GM10248 (cell line): ENCODE measurements around the gene SLC31A1.

Experiments used
- CTCF ChIA-PET: fragments of 300-600 bp; sonication (Branson Sonifier 250); formaldehyde crosslinking; extraction: SDS; loops from one replicate; lab custom pipeline; 2021; ENCODE audit warnings: antibody characterized with exemption; lab: Yijun Ruan, JAX
- POLR2A ChIA-PET: fragments of 350-650 bp; sonication (Branson Sonifier 250); formaldehyde crosslinking; extraction: SDS; loops from one replicate; lab custom pipeline; 2020; ENCODE audit warnings: antibody characterized with exemption; lab: Yijun Ruan, JAX
- DNase-seq: peaks from one replicate; pipeline ENCODE4 v3.0.0; 2012; ENCODE audit errors: extremely low spot score
- CTCF ChIP-seq: IDR thresholded peaks from 2 replicates; pipeline ENCODE4 v1.5.1; 2012; ENCODE audit warnings: mild to moderate bottlenecking, low read depth; ENCODE audit errors: extremely low read depth, missing control alignments, control extremely low read depth

SLC31A1 gene

GRCh38 chr9:113192455-113192854 is 28.9 kb upstream of the SLC31A1 start:
- ChIA-PET POLR2A (no interaction called here), CTCF (interaction anchor here (0.8 to 1.1 kb wide), 3 partner anchors 10 to 18 kb away, joined by 3 read pairs; no protein-coding TSS in a partner anchor)
- no peak for DNase-seq
- no peak for TF ChIP-seq CTCF

- ChIA-PET POLR2A (interaction anchor here (0.7 kb wide), 1 partner anchor 21 kb away, joined by 4 read pairs; the partner anchor contains the start of genes FKBP15 and SLC31A1), CTCF (interaction anchor here (3.3 kb wide), 1 partner anchor 9 kb away, joined by 10 read pairs; no protein-coding TSS in a partner anchor)
- TF ChIP-seq CTCF: no peak
- DNase-seq: no peak
These were observed 21.5 kb upstream of the SLC31A1 start for GRCh38 chr9:113199683-113200329.

GRCh38 chr9:113205432-113205831 is 15.9 kb upstream of the SLC31A1 start:
- CTCF ChIA-PET: interaction anchor here (1.4 to 4.9 kb wide), 2 partner anchors 15 kb away, joined by 3 to 21 read pairs; partner anchors contain the start of genes FKBP15 and SLC31A1
- POLR2A ChIA-PET: no interaction called here
- DNase-seq: no peak
- no peak for TF ChIP-seq CTCF

GRCh38 chr9:113205861-113206260 is 15.5 kb upstream of the SLC31A1 start:
- POLR2A ChIA-PET: interaction anchor here (1.0 kb wide), 1 partner anchor 15 kb away, joined by 4 read pairs; the partner anchor contains the start of genes FKBP15 and SLC31A1
- no peak for DNase-seq
- TF ChIP-seq CTCF: no peak
- CTCF ChIA-PET: interaction anchor here (0.8 to 4.9 kb wide), 4 partner anchors 9 to 15 kb away, joined by 3 to 21 read pairs (median 3); partner anchors contain the start of genes FKBP15 and SLC31A1

GRCh38 chr9:113210815-113211214 is 10.5 kb upstream of the SLC31A1 start:
- TF ChIP-seq CTCF: no peak
- POLR2A ChIA-PET: no interaction called here
- DNase-seq: no peak
- CTCF ChIA-PET: interaction anchor here (0.8 to 1.5 kb wide), 3 partner anchors 8 to 64 kb away, joined by 3 to 6 read pairs (median 3); partner anchors contain the start of genes CDC26 and PRPF4

- ChIA-PET CTCF (interaction anchor here (1.0 kb wide), 2 partner anchors 9 to 59 kb away, joined by 3 read pairs; partner anchors contain the start of gene CDC26), POLR2A (no interaction called here)
- no peak for TF ChIP-seq CTCF
- DNase-seq: no peak
These were observed 6.2 kb upstream of the SLC31A1 start for GRCh38 chr9:113215132-113215531.
